Ascending aorta (tissue), 2 donors: Measurements from ENCODE around the gene ARL5B. TPM values are rescaled to one million over a fixed set of nuclear protein-coding genes. Genes with fewer than 3 reads are reported as not detected.

Source experiments
- DNase-seq, 2 donors: peaks; one replicate each; pipeline ENCODE4 v3.0.0-alpha.2; 2019; ENCODE audit warnings: low spot score in 2 of 2
- H3K27ac ChIP-seq, 2 donors: fragments of 200-600 bp; sonication (generic); one replicate each; pipeline ENCODE4 v1.5.1; 2016 to 2017; ENCODE audit warnings: mild to moderate bottlenecking in 1 of 2
- H3K27me3 ChIP-seq: fragments of 200-600 bp; sonication (generic); one replicate; pipeline ENCODE4 v1.5.1; 2017
- H3K36me3 ChIP-seq, 2 donors: fragments of 200-600 bp; sonication (generic); one replicate each; pipeline ENCODE4 v1.5.1; 2016
- H3K4me1 ChIP-seq, 2 donors: fragments of 200-600 bp; sonication (generic); one replicate each; pipeline ENCODE4 v1.5.1; 2016 to 2017; ENCODE audit warnings: mild to moderate bottlenecking in 1 of 2
- H3K4me3 ChIP-seq, 2 donors: fragments of 200-600 bp; sonication (generic); one replicate each; pipeline ENCODE4 v1.5.1; 2016 to 2017; ENCODE audit warnings: mild to moderate bottlenecking in 1 of 2
- H3K9me3 ChIP-seq, 2 donors: fragments of 200-600 bp; sonication (generic); one replicate each; pipeline ENCODE4 v1.5.1; 2016
- intact Hi-C: fragments of 100-400 bp; cut with DNase I; formaldehyde crosslinking; loops from one replicate; pipeline ENCODE4 v1.15.1; 2023
- total RNA-seq: library from RNA; depleted of rRNA; stranded (reverse); fragments of >200 nt; gene quantifications from one replicate; pipeline ENCODE4 v1.1.0, GENCODE V29; 2016
- TF ChIP-seq, protein P1 (sequence below), 3 experiments: fragments of 200-600 bp in 2 of 3; fragments of 450-650 bp in 1 of 3; sonication (generic) in 2 of 3; IDR thresholded peaks; one replicate each; pipeline ENCODE4 v1.5.1; 2016 to 2019; ENCODE audit warnings: antibody characterized with exemption in 3 of 3, mild to moderate bottlenecking in 1 of 3, moderate library complexity in 1 of 3

Gene ARL5B
- total RNA-seq, 1 donor from 2014 or later, result 8.3 TPM

DNA sequence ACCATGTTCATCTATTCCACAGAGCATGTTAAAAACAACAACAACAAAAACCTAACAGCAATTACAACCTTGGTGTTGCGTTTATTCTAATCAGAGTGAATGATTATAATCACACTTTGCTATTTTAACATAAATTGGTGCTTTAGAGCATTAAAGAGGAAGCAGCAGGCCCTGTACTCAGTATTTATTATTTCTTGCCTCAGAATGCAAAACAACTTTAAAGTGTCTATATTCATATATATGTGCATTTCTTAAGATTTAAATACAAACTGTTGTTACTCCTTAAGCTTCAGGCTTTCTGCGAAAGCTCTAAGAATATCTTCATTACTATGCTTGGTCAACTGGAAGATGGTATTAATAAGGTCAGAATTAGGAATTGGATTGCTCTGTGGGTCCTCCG lies 21.5 kb downstream of the ARL5B start:
- Histone ChIP-seq H3K4me3 (no peak overlapping the region), H3K9me3 (no peaks in the 10 kb centered on the region), H3K27me3 (no peaks in the 10 kb centered on the region), H3K36me3 (peaks cover 0 to 12% of the 10 kb centered on the region in 2 donors), H3K4me1 (no peaks in the 10 kb centered on the region), H3K27ac (no peak overlapping the region)
- TF ChIP-seq, protein P1, sequence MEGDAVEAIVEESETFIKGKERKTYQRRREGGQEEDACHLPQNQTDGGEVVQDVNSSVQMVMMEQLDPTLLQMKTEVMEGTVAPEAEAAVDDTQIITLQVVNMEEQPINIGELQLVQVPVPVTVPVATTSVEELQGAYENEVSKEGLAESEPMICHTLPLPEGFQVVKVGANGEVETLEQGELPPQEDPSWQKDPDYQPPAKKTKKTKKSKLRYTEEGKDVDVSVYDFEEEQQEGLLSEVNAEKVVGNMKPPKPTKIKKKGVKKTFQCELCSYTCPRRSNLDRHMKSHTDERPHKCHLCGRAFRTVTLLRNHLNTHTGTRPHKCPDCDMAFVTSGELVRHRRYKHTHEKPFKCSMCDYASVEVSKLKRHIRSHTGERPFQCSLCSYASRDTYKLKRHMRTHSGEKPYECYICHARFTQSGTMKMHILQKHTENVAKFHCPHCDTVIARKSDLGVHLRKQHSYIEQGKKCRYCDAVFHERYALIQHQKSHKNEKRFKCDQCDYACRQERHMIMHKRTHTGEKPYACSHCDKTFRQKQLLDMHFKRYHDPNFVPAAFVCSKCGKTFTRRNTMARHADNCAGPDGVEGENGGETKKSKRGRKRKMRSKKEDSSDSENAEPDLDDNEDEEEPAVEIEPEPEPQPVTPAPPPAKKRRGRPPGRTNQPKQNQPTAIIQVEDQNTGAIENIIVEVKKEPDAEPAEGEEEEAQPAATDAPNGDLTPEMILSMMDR (IDR thresholded peaks at IDR 0.05), result no peak
- DNase-seq, result no peak
- intact Hi-C loops, result no loop called here

GRCh38 chr10:18681366-18681765 lies 22.1 kb downstream of the ARL5B start:
- intact Hi-C loops, result no loop called here
- Histone ChIP-seq H3K36me3 (peaks cover 0 to 7% of the 10 kb centered on the region in 2 donors), H3K27me3 (no peaks in the 10 kb centered on the region), H3K4me3 (no peak overlapping the region), H3K9me3 (no peaks in the 10 kb centered on the region), H3K27ac (no peak overlapping the region), H3K4me1 (no peaks in the 10 kb centered on the region)
- no peak for DNase-seq
- TF ChIP-seq, protein P1 (IDR thresholded peaks at IDR 0.05), result no peak

DNA sequence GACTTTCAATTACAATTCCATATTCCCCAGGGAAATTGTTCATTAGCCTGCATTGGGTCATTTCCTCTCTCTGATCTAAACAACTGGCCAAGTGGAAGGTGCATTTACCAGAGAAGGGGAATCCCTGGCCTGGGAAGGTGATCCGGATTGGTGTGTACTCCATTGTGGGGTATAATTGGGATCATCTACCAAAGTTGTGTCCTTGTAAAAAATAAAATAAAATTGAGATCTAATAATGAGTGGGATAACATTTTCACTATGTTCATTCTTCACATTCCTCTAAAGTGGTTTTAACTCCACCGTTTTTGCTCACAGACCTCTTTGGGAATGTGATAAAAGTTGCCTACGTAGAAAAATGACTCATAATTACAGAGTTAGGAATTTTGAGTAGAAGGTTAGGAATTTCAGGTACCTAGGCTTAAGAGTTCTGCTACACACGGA lies 22.8 kb downstream of the ARL5B start:
- H3K9me3 ChIP-seq, result no peaks in the 10 kb centered on the region
- peaks cover 0 to under 1% of the 10 kb centered on the region in 2 donors for H3K36me3 ChIP-seq
- intact Hi-C loops, result no loop called here
- H3K27ac ChIP-seq, result no peak overlapping the region
- no peaks in the 10 kb centered on the region for H3K4me1 ChIP-seq
- no peak for DNase-seq
- H3K27me3 ChIP-seq, result no peaks in the 10 kb centered on the region
- no peak overlapping the region for H3K4me3 ChIP-seq
- TF ChIP-seq, protein P1 (IDR thresholded peaks at IDR 0.05), result no peak

DNA sequence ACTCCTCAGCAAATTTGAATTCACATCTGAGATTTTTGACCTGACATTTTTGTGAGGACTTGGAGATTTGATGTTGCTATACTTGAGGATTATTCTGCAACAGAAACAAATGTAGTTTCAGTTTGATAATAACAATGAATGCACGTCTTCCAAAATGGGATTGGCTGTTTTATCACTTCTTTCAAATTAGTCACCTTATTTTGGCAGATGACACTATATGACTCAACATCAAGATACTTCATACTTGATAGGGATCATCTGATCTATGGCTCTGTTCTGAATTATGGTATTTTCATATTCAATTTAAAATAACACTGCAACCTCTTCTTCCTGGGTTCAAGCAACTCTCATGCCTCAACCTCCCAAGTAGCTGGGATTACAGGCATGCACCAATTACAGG lies 24.2 kb downstream of the ARL5B start:
- intact Hi-C loops, result no loop called here
- Histone ChIP-seq H3K4me3 (no peak overlapping the region), H3K4me1 (no peaks in the 10 kb centered on the region), H3K27ac (no peak overlapping the region), H3K27me3 (no peaks in the 10 kb centered on the region), H3K36me3 (no peaks in the 10 kb centered on the region), H3K9me3 (no peaks in the 10 kb centered on the region)
- DNase-seq, result no peak
- TF ChIP-seq, protein P1 (IDR thresholded peaks at IDR 0.05), result no peak

DNA sequence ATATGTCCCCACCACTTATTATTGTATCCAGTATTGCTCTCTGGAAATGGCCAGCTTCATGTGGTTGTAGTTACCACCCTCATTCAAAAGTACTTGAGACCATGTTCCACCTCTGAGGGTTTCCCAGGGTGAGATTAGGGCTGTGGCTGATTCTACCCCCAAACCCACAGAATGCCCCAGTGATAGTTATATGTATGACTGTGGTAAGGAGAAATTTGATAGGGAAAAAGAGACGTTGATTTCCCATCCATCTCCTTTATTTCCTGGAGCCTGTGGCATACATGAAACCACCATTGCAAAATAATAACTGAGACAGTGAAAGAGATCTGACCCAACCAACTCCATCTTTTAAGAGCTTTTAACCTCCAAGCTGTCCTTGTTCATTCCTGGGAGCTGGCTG lies 25.2 kb downstream of the ARL5B start:
- intact Hi-C loops, result no loop called here
- H3K27me3 ChIP-seq, result no peaks in the 10 kb centered on the region
- no peaks in the 10 kb centered on the region for H3K9me3 ChIP-seq
- TF ChIP-seq, protein P1 (IDR thresholded peaks at IDR 0.05), result no peak
- no peak for DNase-seq
- no peak overlapping the region for H3K27ac ChIP-seq
- no peaks in the 10 kb centered on the region for H3K4me1 ChIP-seq
- no peak overlapping the region for H3K4me3 ChIP-seq
- no peaks in the 10 kb centered on the region for H3K36me3 ChIP-seq

DNA sequence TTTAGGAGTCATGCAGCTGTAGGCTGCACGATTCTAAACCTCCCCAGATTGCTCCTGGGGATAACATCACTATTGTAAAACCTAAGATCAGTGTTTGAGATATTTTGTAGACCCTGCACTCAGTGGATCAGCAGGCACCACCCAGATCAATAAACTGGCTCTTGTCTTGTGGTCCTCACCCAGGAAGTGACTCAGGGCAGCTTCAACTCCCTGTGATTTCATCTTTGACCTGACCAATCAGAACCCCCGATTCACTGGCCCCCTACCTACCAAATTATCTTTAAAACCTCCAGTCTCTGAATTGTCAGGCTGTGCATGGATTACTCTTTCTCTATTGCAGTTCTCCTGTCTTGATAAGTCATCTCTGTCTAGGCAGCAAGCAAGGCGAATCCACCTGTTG lies 25.7 kb downstream of the ARL5B start:
- no peak for DNase-seq
- intact Hi-C loops, result no loop called here

More for the DNA sequence above, 25.7 kb downstream of the ARL5B start:
- H3K27ac ChIP-seq, result no peak overlapping the region
- H3K36me3 ChIP-seq, result no peaks in the 10 kb centered on the region
- no peak overlapping the region for H3K4me3 ChIP-seq
- TF ChIP-seq, protein P1 (IDR thresholded peaks at IDR 0.05), result no peak
- no peaks in the 10 kb centered on the region for H3K9me3 ChIP-seq
- no peaks in the 10 kb centered on the region for H3K4me1 ChIP-seq
- H3K27me3 ChIP-seq, result no peaks in the 10 kb centered on the region
